Epidermal melanocyte (primary cell): ENCODE measurements around the gene CHST2.

Source experiments
- DNase-seq: peaks from one replicate; pipeline ENCODE4 v3.0.0; 2011; ENCODE audit warnings: low spot score; ENCODE audit not compliant: insufficient read length

CHST2 gene

DNA sequence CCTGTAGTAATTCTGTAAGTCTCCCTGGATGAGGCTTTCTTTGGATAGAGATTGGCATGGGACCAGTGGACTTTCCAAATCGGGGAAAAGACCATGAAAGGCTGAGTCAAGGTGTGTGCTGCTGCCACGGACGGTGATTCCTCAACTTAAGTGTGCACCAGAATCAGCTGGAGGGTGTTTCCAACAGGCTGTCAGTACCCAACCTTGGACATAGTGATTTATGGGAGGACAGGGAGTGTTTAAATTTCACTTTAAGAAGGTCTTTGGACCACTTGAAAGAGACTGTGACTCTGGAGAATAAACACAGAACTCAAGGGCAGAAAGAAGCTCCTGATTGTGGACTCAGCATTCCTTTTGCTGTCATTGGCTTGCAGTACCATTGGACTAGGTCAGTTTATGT lies 20.4 kb upstream of the CHST2 start:
- no peak for DNase-seq

DNA sequence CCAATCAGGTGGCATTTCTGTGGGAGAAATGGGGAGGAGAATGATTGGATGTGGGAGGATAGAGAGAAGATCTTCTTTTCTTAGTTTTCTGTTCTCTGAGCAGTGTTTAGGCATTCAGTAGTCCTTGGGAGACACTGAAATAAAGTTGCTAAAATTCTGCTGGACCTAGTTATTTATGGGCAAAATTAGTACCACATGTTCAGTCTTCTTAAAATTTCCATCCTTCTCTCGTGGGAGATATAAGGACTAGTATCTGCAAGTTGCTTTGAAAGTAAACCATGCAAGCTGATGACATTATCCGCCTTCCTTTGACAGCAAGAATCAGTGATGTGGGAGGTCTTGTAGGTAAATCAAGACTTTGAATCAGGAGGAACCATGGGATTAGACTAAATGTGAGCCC lies 19.9 kb upstream of the CHST2 start:
- no peak for DNase-seq

DNA sequence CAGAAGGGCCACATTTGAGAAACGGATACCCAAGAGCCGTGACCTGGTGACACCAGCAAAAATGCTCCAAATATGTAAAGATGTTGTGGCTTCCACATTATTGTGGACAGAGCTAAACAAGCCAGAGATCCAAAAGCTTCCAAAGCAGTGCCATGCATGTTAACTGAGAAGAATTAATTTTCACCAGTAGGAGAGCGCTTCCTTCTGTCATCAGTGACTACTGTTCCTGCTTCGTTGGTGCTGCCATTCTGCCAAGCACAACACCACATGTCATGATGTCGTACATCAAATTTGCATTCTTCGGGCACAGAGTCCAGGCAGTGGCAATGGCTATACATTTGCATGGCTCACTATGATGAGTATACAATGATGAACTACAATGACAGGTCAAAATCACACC lies 19.1 kb upstream of the CHST2 start:
- no peak for DNase-seq

DNA sequence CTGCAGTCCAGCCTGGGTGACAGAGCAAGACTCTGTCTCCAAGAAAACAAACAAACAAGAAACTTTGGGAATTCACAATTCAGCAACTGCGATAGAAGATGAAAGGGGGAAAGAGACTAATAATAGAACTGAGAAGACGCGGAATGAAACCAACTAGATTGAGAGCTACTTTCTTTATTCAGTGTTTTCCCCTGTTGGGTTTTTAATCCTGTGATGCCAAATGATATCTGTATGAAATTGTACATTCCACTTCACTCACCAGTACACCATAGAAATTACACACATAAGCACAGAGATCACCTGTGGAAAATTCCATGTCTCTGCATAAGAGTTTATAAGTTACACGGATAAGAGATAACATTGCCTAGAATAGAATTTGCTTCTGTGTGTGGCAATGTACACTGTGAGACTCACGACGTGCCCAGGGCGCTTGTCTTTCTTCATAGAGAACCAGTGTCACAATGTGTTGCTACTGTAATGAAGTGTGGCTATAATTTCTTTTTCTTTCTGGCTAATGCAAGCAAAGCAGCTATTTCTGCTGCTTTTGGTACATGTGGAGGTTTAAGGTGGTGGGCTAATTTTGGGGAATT lies 17.7 kb upstream of the CHST2 start:
- DNase-seq: no peak

DNA sequence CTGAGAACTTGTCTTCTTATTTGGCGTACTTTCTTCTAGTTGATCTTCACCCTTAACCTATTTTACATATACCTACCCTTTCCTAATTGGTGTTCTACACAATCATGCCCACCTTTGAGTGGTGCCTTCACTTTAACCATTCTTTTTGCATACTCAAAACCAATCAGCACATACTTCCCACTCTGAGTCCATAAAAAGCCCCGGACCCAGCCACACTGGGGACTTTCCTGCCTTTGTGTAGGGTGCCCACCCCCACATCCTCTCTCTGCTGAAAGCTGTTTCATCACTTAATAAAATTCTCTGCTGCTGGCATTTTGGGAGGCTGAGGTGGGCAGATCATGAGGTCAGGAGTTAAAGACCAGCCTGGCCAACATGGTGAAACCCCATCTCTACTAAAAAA lies 15.9 kb upstream of the CHST2 start:
- no peak for DNase-seq

DNA sequence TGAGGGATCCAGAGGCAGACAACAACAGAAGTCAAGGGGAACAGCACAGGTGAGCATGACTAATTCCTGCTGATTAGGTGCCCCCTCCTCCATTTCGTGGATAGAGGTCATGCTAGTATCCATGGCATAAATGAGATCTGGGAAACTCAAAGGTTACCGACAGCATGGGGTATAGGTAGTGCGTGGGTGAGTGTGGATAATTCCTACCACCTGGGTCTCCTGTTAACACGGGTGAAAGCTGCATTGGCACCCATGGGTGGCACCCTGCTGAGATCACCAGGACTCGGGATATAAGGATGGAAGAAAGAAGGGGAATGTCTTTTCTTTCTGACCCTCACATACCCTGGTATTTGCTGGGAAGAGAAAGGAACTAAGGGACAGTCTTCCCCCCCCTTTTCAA lies 14.4 kb upstream of the CHST2 start:
- no peak for DNase-seq

DNA sequence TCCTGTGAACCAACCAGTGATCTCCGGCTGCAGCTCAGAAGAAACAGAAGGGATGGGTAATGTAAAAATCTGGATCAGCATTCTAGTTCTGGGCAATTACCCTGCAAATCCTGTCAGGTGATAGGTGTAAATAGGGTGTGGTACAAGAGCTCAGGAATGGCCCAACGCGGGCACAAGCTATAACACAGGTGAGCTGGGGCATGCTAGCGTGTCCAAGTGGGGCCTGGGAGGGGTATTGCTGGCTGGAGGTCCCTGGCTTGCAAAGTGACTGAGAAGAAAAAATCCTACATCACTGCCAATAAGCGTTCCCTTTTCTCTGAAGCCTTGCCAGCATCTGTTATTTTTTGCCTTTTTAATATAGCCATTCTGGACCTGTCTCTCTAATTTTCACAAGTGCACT lies 9.7 kb upstream of the CHST2 start:
- DNase-seq: no peak

DNA sequence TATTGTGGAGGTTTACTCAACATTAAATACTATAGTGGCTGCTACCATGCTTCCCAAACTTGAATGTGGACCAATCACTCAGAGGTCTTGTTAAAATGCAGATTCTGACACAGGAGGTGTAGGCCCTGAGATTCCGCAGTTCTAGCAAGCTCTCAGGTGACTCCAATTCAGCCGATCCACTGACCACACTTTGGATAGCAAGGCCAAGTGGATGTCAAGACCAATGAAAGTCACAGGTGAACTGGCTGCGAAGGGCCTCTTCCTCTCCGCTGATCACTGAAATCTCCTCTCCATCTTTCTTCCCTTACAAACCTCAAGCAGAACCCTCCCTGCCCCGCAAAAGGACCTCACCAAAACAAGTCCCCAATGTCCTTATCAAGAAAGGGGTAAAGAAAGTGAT lies 9.2 kb upstream of the CHST2 start:
- DNase-seq: no peak

DNA sequence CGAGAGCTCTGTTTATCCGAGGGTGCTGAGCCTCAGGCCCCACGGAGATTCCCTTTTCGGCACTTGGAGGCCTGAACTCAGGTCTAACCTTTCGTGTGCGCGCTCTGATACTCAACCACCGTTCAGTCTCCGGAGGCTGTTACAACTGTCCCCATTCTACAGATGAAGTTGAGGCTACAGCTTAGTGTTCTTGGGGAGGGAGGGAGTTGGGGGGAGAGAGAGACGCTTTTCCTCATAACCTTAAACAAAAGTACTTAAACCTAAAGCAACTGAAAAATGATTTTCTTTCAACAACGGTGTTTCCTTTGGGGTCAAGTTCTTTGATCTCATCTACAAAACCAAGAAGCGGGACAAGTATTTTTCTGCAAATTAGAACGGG lies 952 bp upstream of the CHST2 start:
- DNase-seq: no peak

DNA sequence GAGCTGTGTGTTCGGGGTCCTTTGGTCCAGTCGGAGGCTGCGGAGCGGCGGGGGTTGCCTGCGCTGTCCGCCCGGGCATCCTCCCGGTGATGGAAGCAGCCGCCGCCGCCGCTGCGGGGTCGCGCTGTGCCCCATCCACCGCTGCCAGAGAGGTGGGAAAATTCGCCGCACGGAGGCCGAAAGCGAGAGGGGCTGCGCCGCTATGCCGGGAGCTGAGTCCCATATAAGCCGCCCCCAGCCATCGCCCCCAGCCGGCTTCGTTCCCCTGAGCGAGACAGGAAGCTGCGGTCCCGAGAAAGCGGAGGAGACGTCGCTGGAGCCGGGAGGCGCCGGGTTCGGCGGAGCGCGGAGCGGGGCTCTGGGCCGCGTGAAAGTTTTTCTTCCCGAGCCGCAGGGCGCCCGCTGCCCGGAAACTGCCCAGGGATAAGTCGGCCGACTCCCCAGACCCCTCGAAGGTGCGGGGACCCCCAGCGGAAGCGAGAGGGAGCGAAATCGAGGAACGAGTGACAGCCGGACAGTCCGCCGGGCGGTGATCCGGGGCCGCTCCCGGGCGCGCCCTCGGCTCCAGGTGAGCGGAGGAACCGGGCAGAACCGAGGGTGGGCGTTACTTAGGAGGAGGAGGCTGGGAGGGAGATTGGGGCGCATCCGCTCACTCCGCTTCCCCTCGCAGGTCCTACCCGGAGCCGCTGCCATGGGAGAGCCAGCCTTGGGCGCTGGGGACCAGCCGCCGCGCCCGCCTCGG lies 574 bp downstream of the CHST2 start:
- no peak for DNase-seq

DNA sequence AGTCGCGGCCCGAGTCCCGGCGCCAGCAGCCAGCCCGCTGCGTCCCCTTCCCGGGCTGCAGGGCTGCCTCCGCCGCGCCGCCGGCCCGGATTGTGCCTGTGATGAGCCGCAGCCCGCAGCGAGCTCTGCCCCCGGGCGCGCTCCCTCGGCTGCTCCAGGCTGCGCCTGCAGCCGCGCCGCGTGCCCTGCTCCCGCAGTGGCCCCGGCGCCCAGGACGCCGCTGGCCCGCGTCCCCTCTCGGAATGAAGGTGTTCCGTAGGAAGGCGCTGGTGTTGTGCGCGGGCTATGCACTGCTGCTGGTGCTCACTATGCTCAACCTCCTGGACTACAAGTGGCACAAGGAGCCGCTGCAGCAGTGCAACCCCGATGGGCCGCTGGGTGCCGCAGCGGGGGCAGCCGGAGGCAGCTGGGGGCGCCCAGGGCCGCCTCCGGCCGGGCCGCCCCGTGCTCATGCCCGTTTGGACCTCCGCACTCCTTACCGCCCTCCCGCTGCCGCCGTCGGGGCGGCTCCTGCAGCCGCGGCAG lies 1.2 kb downstream of the CHST2 start:
- no peak for DNase-seq

DNA sequence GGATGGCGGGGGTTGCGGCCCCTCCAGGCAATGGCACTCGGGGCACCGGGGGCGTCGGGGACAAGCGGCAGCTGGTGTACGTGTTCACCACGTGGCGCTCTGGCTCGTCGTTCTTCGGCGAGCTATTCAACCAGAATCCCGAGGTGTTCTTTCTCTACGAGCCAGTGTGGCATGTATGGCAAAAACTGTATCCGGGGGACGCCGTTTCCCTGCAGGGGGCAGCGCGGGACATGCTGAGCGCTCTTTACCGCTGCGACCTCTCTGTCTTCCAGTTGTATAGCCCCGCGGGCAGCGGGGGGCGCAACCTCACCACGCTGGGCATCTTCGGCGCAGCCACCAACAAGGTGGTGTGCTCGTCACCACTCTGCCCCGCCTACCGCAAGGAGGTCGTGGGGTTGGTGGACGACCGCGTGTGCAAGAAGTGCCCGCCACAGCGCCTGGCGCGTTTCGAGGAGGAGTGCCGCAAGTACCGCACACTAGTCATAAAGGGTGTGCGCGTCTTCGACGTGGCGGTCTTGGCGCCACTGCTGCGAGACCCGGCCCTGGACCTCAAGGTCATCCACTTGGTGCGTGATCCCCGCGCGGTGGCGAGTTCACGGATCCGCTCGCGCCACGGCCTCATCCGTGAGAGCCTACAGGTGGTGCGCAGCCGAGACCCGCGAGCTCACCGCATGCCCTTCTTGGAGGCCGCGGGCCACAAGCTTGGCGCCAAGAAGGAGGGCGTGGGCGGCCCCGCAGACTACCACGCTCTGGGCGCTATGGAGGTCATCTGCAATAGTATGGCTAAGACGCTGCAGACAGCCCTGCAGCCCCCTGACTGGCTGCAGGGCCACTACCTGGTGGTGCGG lies 1.9 kb downstream of the CHST2 start:
- no peak for DNase-seq

DNA sequence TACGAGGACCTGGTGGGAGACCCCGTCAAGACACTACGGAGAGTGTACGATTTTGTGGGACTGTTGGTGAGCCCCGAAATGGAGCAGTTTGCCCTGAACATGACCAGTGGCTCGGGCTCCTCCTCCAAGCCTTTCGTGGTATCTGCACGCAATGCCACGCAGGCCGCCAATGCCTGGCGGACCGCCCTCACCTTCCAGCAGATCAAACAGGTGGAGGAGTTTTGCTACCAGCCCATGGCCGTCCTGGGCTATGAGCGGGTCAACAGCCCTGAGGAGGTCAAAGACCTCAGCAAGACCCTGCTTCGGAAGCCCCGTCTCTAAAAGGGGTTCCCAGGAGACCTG lies 2.5 kb downstream of the CHST2 start:
- no peak for DNase-seq

DNA sequence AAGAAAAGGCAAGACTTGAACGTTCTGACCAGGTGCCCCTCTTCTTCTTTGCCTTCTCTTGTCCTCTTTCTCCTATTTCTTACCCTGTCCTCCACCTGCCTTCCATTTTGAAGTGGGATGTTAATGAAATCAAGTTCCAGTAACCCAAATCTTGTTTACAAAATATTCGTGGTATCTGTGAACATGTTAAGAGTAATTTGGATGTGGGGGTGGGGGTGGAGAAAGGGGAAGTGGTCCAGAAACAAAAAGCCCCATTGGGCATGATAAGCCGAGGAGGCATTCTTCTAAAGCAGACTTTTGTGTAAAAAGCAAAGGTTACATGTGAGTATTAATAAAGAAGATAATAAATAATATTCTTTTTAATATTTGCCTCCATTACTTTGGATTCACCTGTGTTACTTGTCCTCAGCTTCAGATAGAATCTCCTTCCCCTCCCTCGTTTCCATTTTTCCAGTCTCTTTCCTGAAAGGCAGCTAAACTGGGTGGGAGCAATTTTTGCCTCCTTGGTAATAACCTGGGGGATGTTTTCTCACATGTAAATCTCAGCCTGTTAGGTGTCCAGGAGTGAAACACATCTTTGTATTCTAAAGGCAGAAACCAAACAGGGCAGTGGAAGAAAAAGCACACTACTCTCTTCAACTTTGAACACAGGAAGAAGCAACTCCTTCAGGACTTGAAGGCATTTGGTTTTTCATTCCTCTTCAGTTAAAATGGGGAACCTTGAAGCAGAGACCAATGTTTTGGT lies 3.2 kb downstream of the CHST2 start:
- no peak for DNase-seq

DNA sequence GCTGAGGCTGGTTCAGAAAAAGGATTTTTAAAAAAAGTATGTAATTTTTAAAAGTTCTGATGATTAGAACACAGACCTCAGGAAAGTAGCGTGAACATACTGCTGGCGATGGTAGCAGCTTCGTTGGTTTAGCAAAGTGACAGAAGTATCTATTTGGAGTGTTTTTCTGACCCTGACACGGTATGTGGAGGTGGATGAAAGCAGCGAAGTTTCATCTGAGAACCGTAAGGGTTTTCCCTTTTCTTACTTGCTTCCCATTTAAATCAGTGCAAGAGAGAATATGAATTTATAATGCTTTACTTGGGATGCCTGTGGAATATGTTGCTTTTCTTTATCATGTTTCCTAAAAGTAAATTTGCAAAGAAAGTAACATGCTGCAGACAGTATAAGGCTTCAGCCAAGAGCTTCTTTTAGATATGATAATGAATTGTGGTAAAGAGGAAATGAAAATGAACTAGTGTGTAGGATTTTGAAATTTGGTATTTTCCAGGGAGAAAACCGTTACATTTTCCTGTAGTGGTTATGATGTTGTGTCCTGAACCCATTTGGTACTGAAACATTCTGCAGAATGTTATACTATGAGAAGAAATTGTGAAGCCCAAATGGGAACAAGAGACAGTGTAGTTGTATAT lies 3.9 kb downstream of the CHST2 start:
- no peak for DNase-seq

DNA sequence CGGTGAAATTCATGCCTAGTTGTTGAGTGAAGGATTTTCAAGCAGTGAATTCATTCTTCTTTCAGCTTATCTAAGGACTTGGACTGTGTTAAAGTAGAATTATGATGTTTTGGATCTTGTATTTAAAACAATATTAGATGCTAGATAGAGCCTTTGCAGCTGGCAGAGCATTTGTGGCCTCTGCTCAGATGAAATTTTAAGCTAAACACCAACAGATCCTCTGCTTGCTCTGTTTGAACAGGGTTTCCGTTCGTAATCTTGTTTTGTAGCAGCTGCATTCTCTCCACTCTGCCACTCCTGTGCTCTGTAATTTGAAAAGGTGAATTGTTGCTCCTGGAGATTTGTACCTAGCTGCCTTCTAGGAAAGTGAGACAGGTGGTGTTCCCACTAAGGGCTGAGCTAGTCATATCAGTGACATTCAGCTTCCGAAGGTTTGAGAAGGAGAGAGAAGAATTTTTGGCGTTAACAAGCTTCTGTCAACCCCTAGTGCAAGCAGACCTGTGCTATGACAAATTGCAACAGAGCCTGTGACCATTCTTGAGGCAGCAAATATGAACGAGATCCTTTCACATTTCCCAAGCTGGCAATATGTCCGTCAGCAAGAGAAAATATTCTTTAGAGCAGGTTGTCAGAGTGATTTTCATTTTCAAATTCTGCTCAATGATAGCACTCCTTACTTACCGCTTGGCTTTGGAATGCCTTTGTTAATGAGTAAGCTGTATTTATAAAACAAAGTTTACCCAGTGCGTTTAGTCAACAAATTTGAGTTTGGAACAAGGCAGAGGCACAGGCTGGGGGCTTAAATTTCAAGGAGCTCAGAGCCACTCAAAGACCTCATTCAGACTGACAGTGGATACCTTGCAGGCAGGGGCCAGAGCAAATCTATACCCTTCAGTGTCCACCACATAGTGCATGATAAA lies 5.3 kb downstream of the CHST2 start:
- no peak for DNase-seq

DNA sequence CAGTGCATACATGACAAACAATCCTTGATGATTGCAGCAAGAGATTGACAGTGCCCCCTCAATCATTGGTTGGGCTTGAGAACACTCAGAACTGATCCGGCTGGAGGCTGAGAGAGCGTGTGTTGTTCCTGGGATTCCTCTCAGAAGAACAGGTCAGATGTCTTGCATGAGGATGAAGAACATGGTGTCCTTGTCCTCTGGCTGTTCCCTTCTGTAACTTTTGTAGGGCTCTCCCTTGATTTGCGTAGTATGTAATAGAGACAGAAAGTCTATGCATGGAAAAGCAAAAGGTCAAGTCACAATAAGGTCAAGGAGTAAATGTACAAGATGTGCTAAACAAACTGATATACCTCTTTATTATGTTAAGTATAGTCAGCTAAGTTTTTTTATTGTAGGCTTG lies 8.2 kb downstream of the CHST2 start:
- no peak for DNase-seq

DNA sequence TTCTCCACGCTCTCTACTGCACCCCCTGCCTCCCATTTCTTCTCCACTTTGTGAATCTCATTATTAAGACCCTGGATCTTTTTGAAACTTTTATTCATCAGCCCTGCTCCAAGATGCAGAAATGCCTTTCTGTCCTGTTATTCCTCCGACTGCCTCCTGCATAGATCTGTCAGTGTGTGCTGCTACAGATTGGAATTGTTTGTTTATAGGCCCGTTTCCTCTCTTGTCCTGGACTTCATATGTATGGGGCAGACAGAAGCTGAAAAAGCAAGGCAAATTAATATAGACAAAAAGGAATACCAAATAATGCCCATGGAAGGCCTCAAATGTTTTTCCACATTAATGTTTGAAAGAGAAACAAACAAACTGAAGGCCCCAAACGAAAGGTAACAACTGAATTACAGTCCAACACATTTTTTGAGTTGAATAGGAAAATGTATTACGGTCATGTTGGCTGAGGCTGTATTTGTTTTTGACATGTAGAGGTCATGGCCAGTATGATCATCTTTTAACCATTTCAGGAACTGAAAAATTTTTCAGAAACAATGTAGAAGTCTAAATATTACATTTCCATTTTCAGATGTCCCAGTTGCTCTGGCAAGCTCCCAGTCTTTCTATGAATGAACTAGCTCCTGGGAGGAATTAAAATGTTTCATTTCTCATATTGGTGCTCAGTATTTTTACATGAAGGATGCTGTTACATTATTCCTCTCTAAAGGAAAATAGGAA lies 8.8 kb downstream of the CHST2 start:
- no peak for DNase-seq

DNA sequence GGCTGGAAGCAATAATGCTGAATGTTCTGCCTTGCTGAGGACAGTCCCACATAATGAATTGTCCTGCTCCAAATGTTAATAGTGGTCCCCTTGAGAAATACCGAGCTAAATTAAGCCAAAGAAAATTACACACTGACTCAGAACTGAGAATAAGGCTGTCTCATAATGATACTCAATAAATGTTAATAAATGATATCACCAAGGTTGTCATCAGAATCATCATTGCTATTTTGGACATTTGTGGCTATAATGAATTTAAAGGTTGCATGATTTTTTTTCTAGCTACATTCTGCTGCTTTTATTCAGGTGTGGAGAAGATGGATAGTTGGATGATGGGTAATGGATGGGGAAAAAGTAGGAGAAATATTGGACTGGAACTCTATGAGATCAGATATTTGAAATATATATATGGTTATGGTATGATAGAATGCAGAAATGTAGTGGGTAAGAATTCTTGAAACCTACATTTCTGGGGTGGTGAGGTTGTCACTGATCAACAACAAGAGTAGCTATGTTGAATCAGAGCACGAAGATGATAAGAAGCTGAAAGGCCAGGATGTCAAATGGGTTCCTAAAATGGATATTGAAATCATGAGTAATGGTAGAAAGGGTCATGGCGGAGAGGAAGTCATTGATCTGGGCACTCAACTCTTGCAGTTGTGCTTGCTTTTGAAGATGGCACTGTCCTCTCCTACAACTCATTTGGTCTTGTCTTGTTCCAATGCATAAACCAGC lies 12.8 kb downstream of the CHST2 start:
- DNase-seq: no peak
